ENCODE measurements around the gene EBF4.

Gene EBF4

DNA sequence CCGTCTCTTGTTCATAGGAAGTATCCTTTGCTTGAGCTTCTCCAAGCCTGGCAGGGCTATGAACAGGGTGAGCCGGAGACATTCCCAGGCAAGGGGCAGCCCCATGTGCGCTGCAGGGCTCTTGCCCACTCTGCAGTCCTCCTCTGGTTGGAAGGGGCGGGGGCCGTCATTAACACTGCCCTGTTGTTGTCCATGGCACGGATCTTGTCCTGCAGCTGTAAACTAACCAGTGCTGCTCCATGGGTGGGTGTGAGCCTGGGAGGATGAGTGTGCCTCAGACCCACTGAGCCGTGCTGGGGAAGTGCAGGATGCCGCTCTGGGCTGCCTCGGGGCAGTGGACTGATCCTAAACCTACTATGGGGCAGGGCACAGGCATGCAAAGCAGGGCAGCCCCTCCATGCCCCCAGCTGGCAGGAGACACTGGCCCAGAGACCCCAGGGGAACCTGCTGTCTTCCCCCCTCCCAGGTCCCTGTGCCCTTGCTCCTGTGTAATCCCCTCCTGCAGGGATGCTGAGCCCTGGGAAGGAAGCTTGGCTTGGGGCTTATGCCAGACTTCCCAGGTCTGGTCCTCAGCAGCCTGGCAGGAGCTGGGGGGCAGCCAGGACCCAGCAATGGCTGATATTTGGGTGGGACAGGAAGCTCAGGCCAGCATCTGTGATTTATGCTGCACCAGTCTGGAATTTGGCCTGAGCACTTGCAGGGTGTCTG, 8.5 kb downstream of the EBF4 start:
- H3K4me3 ChIP-seq (ENCODE audit: low read depth, low read length): no peak overlapping the region
- TF ChIP-seq, protein P1, sequence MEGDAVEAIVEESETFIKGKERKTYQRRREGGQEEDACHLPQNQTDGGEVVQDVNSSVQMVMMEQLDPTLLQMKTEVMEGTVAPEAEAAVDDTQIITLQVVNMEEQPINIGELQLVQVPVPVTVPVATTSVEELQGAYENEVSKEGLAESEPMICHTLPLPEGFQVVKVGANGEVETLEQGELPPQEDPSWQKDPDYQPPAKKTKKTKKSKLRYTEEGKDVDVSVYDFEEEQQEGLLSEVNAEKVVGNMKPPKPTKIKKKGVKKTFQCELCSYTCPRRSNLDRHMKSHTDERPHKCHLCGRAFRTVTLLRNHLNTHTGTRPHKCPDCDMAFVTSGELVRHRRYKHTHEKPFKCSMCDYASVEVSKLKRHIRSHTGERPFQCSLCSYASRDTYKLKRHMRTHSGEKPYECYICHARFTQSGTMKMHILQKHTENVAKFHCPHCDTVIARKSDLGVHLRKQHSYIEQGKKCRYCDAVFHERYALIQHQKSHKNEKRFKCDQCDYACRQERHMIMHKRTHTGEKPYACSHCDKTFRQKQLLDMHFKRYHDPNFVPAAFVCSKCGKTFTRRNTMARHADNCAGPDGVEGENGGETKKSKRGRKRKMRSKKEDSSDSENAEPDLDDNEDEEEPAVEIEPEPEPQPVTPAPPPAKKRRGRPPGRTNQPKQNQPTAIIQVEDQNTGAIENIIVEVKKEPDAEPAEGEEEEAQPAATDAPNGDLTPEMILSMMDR (IDR thresholded peaks at IDR 0.05; ENCODE audit: low read depth, low read length, missing control alignments): no peak
- DNase-seq (ENCODE audit: low read depth): no peak

DNA sequence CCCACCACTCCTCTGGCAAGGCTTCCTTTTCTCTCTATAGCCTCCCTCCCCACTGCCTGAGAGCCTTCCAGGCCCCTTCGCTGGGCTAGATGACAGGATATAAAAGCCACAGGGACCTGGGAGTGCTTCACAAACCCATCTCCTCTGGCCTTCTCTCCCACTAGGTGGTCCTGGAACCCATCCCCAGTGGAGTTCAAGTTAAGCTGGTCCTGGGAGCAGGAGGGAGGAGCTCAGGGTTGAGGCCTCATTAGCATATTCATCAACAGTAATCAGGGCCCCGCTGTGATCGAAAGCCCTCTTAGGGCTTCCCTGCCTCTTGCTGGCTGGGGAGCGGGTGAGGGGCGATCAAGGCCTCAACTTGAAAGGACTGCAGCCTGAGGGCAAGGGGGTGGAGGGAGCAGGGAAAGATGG, 9.1 kb downstream of the EBF4 start:
- DNase-seq (ENCODE audit: low read depth): no peak
- no peak overlapping the region for H3K4me3 ChIP-seq (ENCODE audit: low read depth, low read length)
- TF ChIP-seq, protein P1 (IDR thresholded peaks at IDR 0.05; ENCODE audit: low read depth, low read length, missing control alignments): no peak

DNA sequence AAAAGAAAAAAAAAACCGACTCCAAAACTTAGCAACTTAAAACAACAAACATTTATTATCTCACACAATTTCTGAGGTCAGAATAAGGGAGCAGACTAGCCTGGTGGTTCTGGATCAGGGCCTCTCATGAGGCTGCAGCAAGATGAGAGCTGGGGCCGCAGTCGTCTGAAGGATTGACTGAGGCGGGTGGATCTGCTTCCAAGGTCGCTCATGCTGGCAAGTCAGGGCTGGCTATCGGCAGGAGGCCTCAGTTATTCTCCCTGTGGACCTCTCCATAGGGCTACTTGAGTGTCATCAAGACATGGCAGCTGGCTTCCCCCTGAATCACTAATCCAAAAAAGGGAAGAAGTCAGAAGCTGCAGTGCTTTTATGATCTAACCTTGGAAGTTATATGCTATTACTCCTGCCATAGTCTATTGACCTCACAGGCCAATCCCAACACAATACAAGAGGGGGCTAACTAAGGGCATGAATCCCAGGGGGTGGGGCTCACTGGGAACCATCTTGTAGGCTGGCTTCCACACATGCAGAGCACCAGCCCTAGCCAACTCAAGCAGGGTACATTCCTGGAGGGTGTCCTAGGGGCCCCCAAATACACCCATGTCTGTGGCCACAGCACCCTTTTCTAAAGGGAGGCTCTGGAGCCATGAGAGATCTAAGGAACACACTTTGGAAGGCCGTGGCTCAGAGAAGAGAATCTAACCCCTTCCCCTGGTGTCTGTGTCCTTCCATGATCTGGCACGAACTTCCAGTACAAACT, 11.3 kb downstream of the EBF4 start:
- no peak overlapping the region for H3K4me3 ChIP-seq (ENCODE audit: low read depth, low read length)
- no peak for DNase-seq (ENCODE audit: low read depth)
- TF ChIP-seq, protein P1 (IDR thresholded peaks at IDR 0.05; ENCODE audit: low read depth, low read length, missing control alignments): no peak

DNA sequence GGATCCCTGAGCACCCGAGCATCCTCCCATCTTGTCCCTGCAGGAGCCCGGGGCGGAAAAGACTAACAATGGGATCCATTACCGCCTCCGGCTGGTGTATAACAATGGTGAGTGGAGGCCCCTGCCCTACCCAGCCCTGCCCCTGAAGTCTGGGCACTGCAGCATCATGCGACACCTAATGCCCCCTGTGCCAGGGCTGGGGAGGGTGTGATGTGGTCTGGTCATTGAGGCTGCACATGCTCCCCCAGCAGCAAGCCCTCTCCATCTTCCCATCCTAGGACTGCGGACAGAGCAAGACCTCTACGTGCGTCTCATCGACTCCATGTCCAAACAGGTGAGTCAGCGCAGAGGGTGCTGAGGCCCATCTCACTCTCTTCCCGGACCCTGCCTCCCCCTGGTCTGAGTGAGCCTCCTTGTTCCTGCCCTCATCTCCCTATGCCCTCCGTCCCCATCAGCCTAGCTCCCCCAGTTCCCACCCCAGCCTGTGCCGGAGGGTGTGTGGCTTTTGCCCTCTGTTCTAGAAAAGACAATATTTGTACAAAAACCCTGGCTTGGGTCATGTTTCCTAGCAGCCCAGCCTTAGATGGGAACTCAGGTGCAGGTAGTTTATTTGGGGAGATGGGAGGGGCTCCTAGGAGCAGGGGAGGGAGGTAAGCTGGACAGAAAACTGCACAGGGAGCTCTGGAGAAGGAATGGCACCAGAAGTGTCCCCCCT, 13.5 kb downstream of the EBF4 start:
- TF ChIP-seq, protein P1 (IDR thresholded peaks at IDR 0.05; ENCODE audit: low read depth, low read length, missing control alignments): no peak
- H3K4me3 ChIP-seq (ENCODE audit: low read depth, low read length): no peak overlapping the region
- DNase-seq (ENCODE audit: low read depth): no peak

DNA sequence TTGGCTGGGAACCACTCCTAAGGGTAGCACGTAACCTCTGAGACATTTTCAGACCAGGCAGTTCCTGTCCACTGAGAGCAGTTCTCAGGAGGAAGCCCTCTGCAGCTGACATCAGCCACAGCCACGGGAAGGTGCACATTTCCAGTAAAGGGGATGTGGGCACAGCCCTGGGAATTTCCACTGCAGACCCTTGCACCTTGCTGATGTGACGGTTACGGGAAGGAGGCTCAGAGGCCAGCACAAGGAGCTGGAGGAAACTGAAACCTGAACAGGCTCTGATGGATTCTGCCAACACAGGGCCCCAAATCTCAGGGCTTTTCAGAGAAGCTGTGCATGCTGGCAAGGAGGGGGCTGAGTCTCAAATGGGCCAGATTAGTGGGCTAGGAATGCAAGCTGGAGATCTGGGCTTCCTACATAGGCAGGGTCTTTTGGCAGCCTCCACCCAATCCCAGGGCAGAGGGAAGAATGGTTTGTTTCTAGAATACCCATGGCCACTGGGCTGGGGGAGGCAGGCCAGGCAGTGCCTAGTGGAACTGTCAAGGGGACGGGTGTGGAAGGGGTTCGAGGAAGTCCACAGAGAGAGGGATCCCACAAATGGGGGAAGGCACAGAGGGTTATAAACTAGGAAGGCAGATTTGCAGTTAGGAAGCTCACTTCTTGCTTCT, 14.2 kb downstream of the EBF4 start:
- no peak for DNase-seq (ENCODE audit: low read depth)
- no peak overlapping the region for H3K4me3 ChIP-seq (ENCODE audit: low read depth, low read length)
- TF ChIP-seq, protein P1 (IDR thresholded peaks at IDR 0.05; ENCODE audit: low read depth, low read length, missing control alignments): no peak

DNA sequence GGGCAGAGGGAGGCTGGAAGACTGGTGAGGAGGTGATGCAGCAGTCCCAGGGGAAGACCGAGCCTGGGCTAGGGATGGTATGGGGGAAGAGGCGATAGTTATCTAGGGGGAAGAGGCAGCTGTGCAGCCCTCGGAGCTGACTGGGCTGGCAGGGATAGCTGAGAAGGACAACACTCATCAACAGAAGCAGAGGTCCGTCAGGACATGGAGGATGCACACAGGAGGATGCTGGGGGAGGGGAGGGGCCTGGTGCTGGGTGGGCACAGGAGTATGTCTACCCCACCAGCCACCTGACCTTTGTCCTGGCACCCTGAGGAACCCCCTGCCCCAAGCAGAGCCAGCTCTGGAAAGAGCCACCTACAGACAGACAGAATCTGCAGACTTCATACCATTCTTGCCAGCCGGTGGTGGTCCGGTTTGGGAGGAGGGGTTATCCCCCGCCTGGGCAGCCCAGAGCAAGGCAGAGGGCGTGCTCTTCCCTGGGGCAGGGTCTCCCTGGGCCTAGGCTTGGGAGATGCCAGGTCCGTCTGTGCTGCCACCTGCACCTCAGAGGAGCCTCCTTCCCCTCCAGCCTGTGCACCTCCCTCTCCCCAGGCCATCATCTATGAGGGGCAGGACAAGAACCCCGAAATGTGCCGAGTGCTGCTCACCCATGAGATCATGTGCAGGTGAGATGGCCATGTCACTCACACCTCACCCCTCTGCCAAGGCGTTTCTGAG, 14.9 kb downstream of the EBF4 start:
- TF ChIP-seq, protein P1 (IDR thresholded peaks at IDR 0.05; ENCODE audit: low read depth, low read length, missing control alignments): no peak
- no peak for DNase-seq (ENCODE audit: low read depth)
- no peak overlapping the region for H3K4me3 ChIP-seq (ENCODE audit: low read depth, low read length)

Data from GM12864 (cell line).